ENCODE measurements around the gene COL23A1.

The COL23A1 gene

GRCh38 chr5:178232920-178233429 lies 357.2 kb downstream of the COL23A1 start:
- H3K4me1 ChIP-seq (ENCODE audit: control insufficient read depth, insufficient read depth, low read length), result no peaks in the 10 kb centered on the region
- H3K36me3 ChIP-seq (ENCODE audit: control insufficient read depth in 2 of 2, insufficient read depth in 1 of 2, low read length in 2 of 2), result peaks cover 8 to 37% of the 10 kb centered on the region in 2 experiments; a peak in 2 of 3 replicates
- POLR2A ChIA-PET, result interaction anchor here (0.6 to 4.3 kb wide), 5 partner anchors 11 to 827 kb away, joined by 3 to 28 read pairs (median 7); partner anchors contain the start of genes HNRNPAB and ZNF354C
- TF ChIP-seq ZNF24 (tag by site-specific recombination; IDR thresholded peaks at IDR 0.05) (0 out of 2 replicates have a peak, but pooled peaks have one; percentile 8), KLF8 (tag by site-specific recombination; IDR thresholded peaks at IDR 0.05) (0 out of 2 replicates have a peak, but pooled peaks have one; percentile 12), ZEB2 (tag by site-specific recombination; IDR thresholded peaks at IDR 0.05) (peak; percentile 14; the same call in 1 of the 2 replicates), ZNF214 (tag by site-specific recombination; IDR thresholded peaks at IDR 0.05; ENCODE audit: borderline replicate concordance) (no peak), ZNF398 (tag by site-specific recombination; IDR thresholded peaks at IDR 0.05) (no peak), ZNF335 (tag by site-specific recombination; conservative IDR thresholded peaks at IDR 0.05) (peak; percentile 57), SP7 (tag by site-specific recombination; IDR thresholded peaks at IDR 0.05) (0 out of 2 replicates have a peak, but pooled peaks have one; percentile 8), ZXDB (tag by site-specific recombination; IDR thresholded peaks at IDR 0.05) (peak; percentile 19), ZNF16 (tag by site-specific recombination; IDR thresholded peaks at IDR 0.05; ENCODE audit: low read depth) (no peak), SP3 (tag by site-specific recombination; IDR thresholded peaks at IDR 0.05) (0 out of 2 replicates have a peak, but pooled peaks have one; percentile 7), ZBTB17 (tag by site-specific recombination; IDR thresholded peaks at IDR 0.05) (peak; percentile 46), ZNF239 (tag by site-specific recombination; IDR thresholded peaks at IDR 0.05) (peak; percentile 95), WT1 (tag by site-specific recombination; IDR thresholded peaks at IDR 0.05) (0 out of 2 replicates have a peak, but pooled peaks have one; percentile 1), ZNF768 (tag by site-specific recombination; IDR thresholded peaks at IDR 0.05) (peak; percentile 26; the same call in 1 of the 2 replicates)
- H3K4me3 ChIP-seq (ENCODE audit: low read depth, low read length), result peak overlapping the region; percentile 76
- CTCF ChIA-PET, result no interaction called here
- H3K9me3 ChIP-seq (ENCODE audit: control insufficient read depth, insufficient read depth, low read depth, low read length), result no peaks in the 10 kb centered on the region
- peak overlapping the region; percentile 92 for H3K27ac ChIP-seq (ENCODE audit: extremely low read depth, low read depth, low read length)

GRCh38 chr5:178232124-178232919 lies 357.9 kb downstream of the COL23A1 start, which contains the start of gene PHYKPL:
Gene PHYKPL (minus strand): TSS chr5:178232802. CDS start chr5:178232550, 252 bp downstream.
- H3K27ac ChIP-seq (ENCODE audit: extremely low read depth, low read depth, low read length), result peak within 1 kb of the TSS; percentile 92
- peak within 1 kb of the TSS; percentile 76 for H3K4me3 ChIP-seq (ENCODE audit: low read depth, low read length)
- no peaks in the 10 kb centered on the region for H3K9me3 ChIP-seq (ENCODE audit: control insufficient read depth, insufficient read depth, low read depth, low read length)
- CTCF ChIA-PET, result interaction anchor here (0.5 to 0.7 kb wide), 2 partner anchors 244 to 621 kb away, joined by 3 read pairs; no protein-coding TSS in a partner anchor
- H3K4me1 ChIP-seq (ENCODE audit: control insufficient read depth, insufficient read depth, low read length), result no peaks in the 10 kb centered on the region
- POLR2A ChIA-PET, result interaction anchor here (0.5 to 4.3 kb wide), 8 partner anchors 11 to 1480 kb away, joined by 3 to 28 read pairs (median 6); partner anchors contain the start of genes HNRNPAB and ZNF354C
- peaks cover 14 to 44% of the 10 kb centered on the region in 2 experiments; a peak in 2 of 3 replicates for H3K36me3 ChIP-seq (ENCODE audit: control insufficient read depth in 2 of 2, insufficient read depth in 1 of 2, low read length in 2 of 2)
- TF ChIP-seq SP3 (tag by site-specific recombination; IDR thresholded peaks at IDR 0.05) (peak; percentile 75), GLIS1 (tag by site-specific recombination; IDR thresholded peaks at IDR 0.05) (peak; percentile 58; the same call in 1 of the 2 replicates), ZBTB8A (tag by site-specific recombination; IDR thresholded peaks at IDR 0.05) (peak; percentile 55), ZEB2 (tag by site-specific recombination; IDR thresholded peaks at IDR 0.05) (0 out of 2 replicates have a peak, but pooled peaks have one; percentile 15), ZSCAN5A (tag by site-specific recombination; IDR thresholded peaks at IDR 0.05) (0 out of 2 replicates have a peak, but pooled peaks have one; percentile 21), ZSCAN16 (tag by site-specific recombination; IDR thresholded peaks at IDR 0.05) (0 out of 2 replicates have a peak, but pooled peaks have one; percentile 14), ZNF24 (tag by site-specific recombination; IDR thresholded peaks at IDR 0.05) (peak; percentile 78; the same call in 1 of the 2 replicates), ZNF174 (tag by site-specific recombination; IDR thresholded peaks at IDR 0.05) (0 out of 2 replicates have a peak, but pooled peaks have one; percentile 5), ZNF610 (tag by site-specific recombination; IDR thresholded peaks at IDR 0.05; ENCODE audit: borderline replicate concordance) (no peak), ZNF692 (tag by site-specific recombination; IDR thresholded peaks at IDR 0.05) (peak; percentile 61)
- TF ChIP-seq, protein P1, sequence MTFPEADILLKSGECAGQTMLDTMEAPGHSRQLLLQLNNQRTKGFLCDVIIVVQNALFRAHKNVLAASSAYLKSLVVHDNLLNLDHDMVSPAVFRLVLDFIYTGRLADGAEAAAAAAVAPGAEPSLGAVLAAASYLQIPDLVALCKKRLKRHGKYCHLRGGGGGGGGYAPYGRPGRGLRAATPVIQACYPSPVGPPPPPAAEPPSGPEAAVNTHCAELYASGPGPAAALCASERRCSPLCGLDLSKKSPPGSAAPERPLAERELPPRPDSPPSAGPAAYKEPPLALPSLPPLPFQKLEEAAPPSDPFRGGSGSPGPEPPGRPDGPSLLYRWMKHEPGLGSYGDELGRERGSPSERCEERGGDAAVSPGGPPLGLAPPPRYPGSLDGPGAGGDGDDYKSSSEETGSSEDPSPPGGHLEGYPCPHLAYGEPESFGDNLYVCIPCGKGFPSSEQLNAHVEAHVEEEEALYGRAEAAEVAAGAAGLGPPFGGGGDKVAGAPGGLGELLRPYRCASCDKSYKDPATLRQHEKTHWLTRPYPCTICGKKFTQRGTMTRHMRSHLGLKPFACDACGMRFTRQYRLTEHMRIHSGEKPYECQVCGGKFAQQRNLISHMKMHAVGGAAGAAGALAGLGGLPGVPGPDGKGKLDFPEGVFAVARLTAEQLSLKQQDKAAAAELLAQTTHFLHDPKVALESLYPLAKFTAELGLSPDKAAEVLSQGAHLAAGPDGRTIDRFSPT (tag by site-specific recombination; IDR thresholded peaks at IDR 0.05), result peak; percentile 63; the same call in 1 of the 2 replicates
- TF ChIP-seq, protein P2, sequence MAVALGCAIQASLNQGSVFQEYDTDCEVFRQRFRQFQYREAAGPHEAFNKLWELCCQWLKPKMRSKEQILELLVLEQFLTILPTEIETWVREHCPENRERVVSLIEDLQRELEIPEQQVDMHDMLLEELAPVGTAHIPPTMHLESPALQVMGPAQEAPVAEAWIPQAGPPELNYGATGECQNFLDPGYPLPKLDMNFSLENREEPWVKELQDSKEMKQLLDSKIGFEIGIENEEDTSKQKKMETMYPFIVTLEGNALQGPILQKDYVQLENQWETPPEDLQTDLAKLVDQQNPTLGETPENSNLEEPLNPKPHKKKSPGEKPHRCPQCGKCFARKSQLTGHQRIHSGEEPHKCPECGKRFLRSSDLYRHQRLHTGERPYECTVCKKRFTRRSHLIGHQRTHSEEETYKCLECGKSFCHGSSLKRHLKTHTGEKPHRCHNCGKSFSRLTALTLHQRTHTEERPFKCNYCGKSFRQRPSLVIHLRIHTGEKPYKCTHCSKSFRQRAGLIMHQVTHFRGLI (tag by site-specific recombination; IDR thresholded peaks at IDR 0.05), result 0 out of 2 replicates have a peak, but pooled peaks have one; percentile 19

Data from HEK293 (cell line).